GM21737 (cell line): ENCODE results near the gene CERK.

Experiments
- ATAC-seq: cut with Tn5 transposase; IDR thresholded peaks from one replicate; pipeline ENCODE4 v1.9.1; 2021; ENCODE audit warnings: mild to moderate bottlenecking, moderate library complexity; ENCODE audit not compliant: unreplicated experiment

Gene CERK

GRCh38 chr22:46766611-46767010 lies 28.6 kb upstream of the CERK start:
- no peak for ATAC-seq

GRCh38 chr22:46764779-46765485 lies 26.9 kb upstream of the CERK start:
- ATAC-seq, result no peak

GRCh38 chr22:46764140-46764680 lies 26.2 kb upstream of the CERK start:
- no peak for ATAC-seq

- ATAC-seq, result peak; percentile 41
Measured at GRCh38 chr22:46763051-46763705, 25.1 kb upstream of the CERK start.

- ATAC-seq, result peak; percentile 73
Measured at GRCh38 chr22:46762238-46763050, 24.4 kb upstream of the CERK start, which contains the start of gene TBC1D22A. Gene TBC1D22A (plus strand): TSS chr22:46762650. CDS start chr22:46762787, 137 bp downstream.

- ATAC-seq, result no peak
Measured at GRCh38 chr22:46761539-46762237, 23.6 kb upstream of the CERK start.

- ATAC-seq, result no peak
Measured at GRCh38 chr22:46761017-46761416, 23.0 kb upstream of the CERK start.

- ATAC-seq, result no peak
Measured at GRCh38 chr22:46758867-46759290, 20.8 kb upstream of the CERK start.

GRCh38 chr22:46758121-46758520 lies 20.1 kb upstream of the CERK start:
- ATAC-seq, result no peak

- no peak for ATAC-seq
Measured at GRCh38 chr22:46757104-46757503, 19.1 kb upstream of the CERK start.

GRCh38 chr22:46756097-46756496 lies 18.0 kb upstream of the CERK start:
- ATAC-seq, result no peak

GRCh38 chr22:46755525-46755924 lies 17.5 kb upstream of the CERK start:
- no peak for ATAC-seq

- ATAC-seq, result no peak
Measured at GRCh38 chr22:46754826-46755225, 16.8 kb upstream of the CERK start.

GRCh38 chr22:46754110-46754799 lies 16.2 kb upstream of the CERK start:
- no peak for ATAC-seq

- no peak for ATAC-seq
Measured at GRCh38 chr22:46753761-46754109, 15.7 kb upstream of the CERK start.

- ATAC-seq, result no peak
Measured at GRCh38 chr22:46753360-46753759, 15.3 kb upstream of the CERK start.

- ATAC-seq, result no peak
Measured at GRCh38 chr22:46752988-46753310, 14.9 kb upstream of the CERK start.

GRCh38 chr22:46752286-46752987 lies 14.4 kb upstream of the CERK start:
- ATAC-seq, result no peak

GRCh38 chr22:46750863-46751443 lies 12.9 kb upstream of the CERK start:
- no peak for ATAC-seq

- ATAC-seq, result no peak
Measured at GRCh38 chr22:46750530-46750800, 12.4 kb upstream of the CERK start.
